HG03378 (cell line): Measurements from ENCODE around the gene GALNT13.

Source experiments
- ATAC-seq: cut with Tn5 transposase; IDR thresholded peaks from one replicate; pipeline ENCODE4 v1.9.1; 2021; ENCODE audit warnings: mild to moderate bottlenecking, moderate library complexity; ENCODE audit not compliant: unreplicated experiment

Gene GALNT13

DNA sequence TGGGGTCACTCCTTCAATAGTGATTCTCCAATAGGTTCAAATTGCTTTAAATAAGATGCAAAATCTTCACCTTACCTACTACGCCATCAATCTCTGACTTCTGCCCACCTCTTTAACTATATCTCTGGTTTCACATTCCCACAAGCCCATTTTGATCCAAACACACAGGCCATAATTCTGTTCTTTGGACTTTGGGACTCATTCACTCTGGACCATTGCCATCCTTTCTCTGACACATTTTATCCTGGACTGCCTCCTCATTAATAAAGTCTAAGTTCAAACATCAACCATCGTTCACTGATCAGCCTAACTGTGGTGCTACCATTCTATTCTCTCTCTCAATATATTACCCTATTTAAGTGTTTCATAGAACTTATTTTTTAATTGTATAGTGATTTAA is 332.2 kb downstream of the GALNT13 start:
- no peak for ATAC-seq

DNA sequence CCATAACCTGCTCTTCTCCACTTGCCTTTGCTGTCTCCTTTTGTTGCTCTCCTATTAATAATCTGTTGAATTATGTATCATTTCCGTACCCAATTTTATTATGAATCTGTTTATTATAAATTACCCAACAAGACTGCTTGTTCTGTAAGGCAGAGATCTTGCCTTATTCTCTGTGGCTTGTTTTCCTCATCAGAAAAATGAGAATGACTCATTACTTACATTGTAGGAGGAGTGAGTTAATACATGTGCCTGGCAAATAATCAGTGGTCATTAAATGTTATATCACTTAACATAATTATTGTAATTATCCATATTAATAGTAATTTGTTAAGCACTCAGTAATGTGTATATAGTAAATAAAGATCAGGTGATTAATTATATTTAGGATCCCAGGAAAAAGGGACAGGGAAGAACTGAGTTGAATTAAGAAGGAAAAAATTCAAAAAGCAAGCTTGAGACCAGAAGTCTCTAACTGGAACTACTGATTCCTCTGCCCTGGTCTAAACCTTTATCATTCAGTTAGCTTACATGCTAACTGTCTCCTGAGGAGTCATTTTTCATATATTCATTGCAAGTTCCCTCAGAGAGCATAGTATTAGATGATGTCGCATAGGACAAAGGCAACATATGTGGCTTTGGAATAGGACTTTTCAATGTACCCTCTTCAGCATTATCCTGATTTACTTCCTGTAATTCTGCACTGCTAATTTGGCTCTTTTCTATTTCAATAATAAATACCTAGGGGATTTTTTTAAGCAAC is 335.7 kb downstream of the GALNT13 start:
- no peak for ATAC-seq

DNA sequence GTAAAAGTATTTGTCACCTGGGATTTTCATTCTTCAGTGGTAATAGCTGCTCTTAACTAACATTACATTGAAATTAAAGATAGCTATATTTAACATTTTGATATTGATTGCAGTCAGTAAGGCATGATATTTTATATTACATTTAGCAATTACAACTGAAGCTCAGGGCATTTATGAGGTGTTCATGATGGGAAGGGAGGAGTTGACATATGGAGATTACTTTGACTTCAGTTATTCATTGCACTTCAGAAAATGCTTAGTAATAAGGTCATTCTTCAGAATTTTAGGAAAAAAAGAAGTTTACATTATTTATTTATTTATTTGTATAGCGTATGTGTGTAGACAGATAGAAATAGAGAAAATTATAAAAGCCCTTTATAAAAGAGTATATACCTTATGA is 352.0 kb downstream of the GALNT13 start:
- no peak for ATAC-seq

DNA sequence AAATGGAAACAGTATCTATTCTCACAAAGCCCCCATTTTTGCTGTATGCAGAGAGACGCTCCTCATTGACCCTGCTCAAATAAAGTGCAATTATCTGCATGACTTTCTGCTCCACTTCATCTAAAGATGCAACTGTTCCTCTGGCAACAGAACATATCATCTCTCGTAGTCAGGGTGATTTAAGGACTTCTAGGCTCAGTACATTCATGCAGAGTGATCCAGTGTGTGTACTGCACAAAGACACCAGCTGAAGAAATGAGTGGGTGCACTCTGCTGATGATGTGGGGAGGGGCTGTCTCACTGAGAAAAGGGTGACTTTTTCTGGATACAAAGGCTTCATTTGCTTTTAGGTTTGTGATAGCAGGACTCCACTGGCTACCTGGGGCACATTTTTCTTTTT is 355.2 kb downstream of the GALNT13 start:
- ATAC-seq: no peak

DNA sequence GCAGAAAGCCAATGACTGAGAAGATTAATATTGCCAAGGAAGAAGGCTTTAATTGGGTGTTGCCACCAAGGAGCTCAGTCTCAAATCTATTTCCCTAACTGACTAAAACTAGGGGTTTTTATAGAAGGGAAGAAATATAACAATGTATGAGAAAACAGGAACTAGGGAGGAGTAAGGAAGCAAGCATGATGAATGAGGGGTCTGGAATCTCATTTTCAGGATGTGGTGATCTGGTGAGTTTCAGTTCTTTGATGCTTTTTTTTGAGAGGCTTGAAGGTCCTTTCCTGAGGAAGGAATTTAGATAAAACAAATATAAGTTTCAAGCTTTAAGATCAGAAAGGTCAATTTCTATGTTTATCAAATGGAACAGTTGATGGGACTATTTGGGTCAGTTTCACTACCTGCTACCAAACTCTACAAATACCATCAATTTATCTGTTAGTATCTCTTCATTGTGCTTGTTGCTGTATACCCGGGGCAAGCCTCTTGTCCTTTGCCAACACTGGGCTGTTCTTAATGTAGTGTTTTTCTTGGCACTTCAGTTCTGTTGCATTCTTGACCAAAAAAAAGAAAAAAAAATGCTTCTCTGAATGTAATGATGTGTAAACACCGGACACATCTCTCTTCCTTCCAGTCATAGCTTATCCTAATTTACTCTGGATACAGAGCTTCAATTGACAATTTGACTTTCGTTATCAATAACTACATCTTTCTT is 357.0 kb downstream of the GALNT13 start:
- ATAC-seq: no peak

DNA sequence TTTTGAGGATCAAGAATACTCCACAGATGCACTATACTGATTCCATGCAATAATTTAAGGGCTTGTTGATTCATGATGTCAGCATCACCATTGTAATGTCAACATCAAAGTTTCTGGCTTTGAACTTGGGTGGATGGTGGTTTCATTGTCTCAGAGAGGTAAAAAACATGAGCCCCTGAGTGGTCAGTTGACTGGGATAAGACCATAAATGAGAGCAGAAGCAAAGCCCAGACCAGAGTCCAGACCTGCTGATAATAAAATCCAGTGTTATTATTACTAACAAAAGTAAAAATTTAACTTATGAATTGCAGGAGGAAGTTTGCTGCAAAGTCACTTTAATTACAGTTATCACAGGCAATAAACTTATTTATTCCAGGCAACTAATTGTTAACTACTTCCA is 358.2 kb downstream of the GALNT13 start:
- no peak for ATAC-seq

DNA sequence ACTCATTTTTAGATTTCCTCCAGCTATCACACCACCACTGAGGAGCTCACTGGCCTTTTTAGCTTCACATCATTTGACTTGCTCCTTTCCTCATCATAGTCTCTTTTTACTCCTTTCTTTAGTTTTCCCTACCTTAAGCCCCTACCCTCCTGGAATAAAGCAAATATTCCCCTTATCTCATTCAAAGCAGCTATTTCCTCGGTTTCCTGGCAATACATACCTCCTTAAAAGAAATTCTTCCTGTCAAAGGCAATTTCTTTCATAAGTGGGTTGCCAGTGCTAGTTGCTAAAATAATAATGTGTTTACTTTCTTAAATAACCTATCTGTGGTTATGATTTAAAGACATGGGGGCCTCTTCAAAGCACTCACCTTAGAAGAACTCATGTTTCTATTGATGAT is 359.3 kb downstream of the GALNT13 start:
- ATAC-seq: no peak

DNA sequence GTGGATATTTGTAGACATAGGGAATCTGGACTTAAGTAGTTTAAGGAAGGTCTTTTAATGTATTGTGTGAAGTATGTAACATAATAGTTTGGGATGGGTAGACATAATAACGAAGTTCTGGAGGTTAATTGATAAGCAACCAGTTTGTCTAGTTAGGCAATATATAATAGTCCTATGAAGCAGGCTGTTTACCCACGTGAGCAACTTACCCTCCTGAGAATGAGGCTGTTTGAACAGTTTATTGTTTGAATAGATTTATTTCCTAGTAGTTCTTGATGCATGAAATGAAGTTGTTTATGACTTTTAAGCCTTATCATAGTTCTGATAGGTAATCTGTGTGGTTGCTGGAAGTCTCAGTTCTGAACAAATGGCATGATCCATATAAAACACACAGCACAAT is 361.5 kb downstream of the GALNT13 start:
- ATAC-seq: no peak

DNA sequence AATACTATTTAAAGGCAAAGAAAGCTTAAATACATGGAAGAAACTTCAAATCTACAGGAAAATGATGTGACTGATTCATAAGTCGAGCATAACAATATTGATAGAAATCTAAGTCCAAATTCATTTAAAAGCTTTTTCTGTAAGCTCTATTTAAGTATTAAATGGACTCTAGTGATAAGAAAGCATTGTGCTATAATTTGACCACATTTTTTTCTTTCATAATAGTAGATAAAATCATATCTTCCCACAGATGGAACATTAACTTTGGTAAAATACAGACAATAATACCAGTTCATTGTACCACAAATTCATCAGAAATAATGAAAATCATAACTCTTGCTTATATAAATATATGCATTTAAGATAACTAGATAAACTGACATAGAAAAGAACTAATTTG is 366.5 kb downstream of the GALNT13 start:
- no peak for ATAC-seq

DNA sequence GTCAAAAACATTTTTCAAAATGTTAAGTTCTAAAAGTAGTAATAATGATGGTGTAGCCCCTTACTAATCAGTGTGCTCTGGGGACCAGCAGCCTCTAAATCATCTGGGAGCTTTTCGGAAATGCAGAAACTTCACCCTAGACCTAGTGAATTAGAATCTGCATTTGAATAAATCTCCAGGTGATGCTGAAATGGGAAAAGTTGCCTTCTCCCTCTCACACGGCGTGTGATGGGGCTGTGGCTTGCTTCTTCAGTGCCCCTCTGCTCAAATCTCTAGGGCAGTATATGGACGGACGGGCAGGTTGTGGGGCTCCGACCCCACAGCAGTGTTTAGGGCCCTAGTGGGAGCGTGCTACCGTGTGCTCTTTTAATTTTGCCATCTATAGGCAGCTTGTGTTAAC is 368.6 kb downstream of the GALNT13 start:
- no peak for ATAC-seq

DNA sequence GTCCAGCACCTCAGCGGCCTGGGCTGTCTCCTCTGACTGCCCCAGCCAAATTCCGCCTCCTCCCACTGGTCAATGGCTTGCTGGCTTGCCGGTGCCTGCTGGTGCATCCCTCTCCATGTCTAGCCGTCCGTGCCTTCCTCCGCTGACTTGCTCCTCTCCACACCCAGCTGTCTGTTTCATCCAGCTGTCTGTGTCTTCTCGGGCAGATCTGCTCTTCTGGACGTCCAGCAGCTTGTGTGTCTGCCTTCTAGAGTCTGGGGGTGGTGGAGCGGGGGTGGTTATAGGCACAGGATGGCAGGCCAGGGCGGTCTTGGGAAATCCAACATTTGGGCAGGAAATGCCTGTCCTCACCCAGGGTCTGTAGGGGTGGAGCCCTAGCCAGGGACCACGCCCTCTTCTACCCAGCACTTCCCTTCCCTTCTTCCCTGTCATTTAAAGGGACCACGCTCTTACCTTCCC is 369.2 kb downstream of the GALNT13 start:
- no peak for ATAC-seq

DNA sequence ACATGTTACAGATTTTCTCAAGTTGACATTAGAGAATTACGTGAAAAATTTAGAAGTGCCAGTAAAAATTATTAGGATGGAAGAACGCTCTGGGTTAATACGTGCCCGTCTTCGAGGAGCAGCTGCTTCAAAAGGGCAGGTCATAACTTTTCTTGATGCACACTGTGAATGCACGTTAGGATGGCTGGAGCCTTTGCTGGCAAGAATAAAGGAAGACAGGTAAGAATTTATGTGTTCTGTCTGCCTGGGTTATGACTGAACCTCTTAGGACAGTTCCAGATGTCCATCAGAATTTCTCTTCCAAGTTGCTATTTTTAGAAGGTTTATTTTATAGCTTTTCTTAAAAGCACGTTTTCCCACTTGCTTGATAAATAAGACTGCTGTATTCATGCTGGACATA is 371.0 kb downstream of the GALNT13 start:
- ATAC-seq: no peak

DNA sequence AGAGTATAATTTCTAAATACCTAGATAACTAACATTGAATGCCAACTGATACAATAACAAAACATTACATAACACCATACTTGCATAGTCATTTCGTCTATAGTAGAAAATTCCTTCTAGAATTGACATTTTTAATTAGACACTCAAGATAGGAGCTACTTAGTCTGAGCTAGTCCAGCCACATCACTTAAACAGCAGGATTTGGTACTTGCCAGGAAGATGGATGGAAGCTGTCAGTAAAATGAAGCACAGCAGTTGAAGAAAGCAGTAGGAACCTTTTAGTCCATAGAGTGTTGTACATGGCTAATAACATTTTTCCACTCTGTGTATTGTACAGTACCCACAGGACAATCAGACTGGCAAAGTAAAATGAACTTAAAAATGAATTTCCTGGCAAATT is 372.0 kb downstream of the GALNT13 start:
- no peak for ATAC-seq

DNA sequence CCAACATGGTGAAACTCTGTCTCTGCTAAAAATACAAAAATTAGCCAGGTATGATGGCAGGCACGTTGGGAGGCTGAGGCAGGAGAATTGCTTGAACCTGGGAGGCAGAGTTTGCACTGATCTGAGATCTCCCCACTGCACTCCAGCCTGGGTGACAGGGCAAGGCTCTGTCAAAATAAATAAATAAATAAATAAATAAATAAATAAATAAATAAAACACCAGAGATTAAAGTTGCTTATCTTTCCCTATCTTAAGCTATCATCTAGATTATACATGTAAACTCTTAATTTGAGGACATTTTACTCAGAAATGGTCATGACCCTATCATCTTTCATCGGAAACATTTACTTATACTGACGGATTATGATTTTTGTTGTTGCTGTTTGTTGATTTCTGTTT is 373.2 kb downstream of the GALNT13 start:
- no peak for ATAC-seq

DNA sequence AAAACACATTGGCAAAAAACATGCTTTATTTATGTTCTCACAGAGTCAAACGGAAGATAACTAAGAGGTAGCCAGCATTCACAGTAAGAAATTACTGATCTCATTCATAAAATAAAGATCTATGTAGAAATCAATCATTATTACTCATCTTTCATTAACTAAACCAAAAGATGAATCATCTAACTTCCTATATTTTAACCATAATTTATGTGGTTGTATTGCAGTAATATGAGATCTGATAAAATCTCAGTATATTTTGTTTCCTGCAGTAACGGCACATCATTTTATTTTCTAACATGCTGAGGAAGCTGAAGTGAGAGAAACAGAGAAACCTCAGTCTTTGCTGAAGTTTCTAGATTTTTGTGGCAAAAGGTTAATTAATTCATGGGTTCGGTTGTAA is 375.8 kb downstream of the GALNT13 start:
- no peak for ATAC-seq

DNA sequence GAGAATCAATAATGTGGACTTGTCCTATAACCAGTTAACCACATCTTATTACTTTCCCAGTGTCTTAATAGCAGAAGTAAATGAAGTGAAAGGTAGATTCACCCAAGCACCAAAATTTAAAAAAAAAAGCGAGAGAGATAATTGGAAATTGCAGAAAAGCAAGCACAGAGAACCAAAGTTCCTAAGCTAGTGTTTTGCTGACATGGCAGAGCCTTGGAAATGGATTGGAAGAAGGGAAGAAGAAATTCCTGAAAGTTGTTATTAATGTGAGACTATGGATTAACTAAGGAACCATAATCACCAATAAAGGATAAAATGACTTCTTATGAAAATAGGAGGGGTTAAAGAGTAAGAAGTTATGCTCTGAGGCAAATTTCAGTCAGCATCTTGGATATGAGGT is 384.4 kb downstream of the GALNT13 start:
- no peak for ATAC-seq

DNA sequence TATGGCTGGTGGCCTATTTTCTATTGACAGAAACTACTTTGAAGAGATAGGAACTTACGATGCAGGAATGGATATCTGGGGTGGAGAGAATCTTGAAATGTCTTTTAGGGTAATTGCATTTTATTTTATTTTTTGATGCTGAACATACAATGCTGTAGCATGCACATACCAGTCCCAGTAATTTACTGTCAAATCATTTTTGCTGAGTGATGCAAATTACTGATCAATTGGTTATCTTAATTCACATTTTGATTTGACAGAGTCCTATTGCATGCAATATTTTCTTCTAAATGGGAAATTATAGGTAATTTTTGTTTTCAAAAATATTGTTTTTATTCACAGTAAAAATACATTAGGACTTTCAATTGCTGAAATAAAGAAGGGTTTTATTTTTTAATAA is 387.3 kb downstream of the GALNT13 start:
- no peak for ATAC-seq

DNA sequence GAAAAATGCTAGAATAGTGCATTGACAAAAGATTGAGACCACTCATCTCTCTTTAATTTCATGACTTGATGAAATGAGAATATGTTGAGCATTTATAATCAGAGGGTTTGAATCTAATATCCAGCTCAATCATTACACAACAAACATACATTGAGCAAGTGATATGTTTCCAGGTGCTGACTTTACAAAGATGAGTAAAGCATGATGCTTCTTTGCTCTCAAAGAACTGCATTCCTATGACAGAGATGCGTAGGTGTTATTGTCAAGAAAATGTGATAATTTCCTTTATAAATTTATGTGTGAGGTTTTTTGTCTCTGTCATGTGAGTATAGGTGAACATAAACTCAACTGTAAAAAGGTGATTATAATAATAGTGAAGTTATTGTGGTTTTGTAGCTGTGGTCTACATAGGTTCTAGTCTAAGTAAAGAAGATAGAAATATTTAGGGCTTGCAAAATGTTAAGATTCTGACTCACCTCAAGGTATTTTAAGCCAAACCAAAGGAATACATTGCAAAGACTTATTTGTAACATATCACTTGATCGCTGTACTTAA is 389.8 kb downstream of the GALNT13 start:
- ATAC-seq: no peak

DNA sequence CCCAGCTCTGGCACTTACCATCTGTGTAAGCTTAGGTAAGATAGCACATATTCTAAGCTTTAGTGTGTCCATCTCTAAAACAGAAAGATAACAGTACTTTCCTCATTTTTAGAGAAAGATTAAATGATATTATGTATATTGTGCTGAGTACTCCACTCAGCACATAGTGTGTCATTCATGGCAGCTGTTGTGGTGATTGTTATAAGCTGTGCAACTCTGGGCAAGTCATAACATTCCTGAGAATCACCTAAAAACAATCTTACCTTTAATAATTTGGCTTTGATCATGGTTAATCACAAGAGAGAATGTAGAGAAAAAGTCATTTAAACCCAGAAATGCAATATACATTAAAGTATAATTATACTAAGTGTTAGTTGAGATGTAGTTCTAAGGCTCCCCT is 391.5 kb downstream of the GALNT13 start:
- no peak for ATAC-seq

DNA sequence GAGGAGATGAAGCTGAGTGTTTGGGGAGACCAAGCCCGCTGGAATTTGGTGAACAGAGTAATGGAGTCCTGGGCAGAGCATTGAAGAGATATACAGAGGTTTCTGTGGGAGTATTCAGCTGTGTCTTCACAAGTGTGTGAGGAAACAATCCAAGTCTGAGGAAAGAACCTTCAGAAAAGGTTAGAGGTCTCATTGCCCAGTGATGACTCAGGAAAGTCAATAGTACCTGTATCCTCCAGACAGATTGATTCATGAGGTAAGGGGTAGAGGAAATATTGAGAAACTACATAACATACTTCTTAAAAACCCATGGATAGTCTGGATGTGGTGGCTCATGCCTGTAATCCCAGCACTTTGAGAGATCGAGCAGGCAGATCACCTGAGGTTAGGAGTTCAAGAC is 392.3 kb downstream of the GALNT13 start:
- ATAC-seq: no peak

DNA sequence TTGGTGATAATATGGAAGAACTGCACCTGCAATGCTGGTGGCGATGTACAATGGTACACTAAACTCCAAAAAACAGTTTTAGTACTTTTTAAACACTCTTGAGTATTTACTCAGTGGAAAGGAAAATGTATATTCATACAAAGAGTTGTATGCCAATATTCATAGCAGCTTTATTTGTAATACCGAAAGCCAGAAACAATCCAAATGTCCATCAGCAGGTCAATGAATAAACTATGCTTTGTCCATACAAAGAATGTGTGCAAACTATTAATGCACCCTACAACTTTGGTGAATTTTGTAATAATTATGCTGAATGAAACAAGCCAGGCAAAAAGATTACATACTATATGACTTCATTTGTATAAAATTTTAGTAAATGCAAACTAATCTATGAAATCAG is 396.3 kb downstream of the GALNT13 start:
- no peak for ATAC-seq

DNA sequence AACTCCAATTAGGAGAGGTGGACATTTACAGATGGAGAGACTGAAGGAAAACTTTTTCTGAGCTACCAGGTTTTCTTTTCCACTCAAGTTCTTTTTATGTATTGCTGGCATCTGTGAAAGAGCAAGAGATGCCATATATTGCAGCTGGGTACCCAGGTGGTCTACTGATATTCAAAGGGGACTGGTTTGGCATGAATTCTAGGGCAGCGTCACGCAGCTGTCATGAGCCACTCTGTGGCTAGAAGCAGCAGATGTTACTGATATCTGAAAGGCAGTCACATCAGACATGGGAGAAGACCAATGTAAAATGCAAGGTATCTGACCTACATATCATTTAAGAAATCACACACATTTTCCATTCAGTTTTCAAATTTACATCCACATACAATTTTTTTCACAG is 408.8 kb downstream of the GALNT13 start:
- ATAC-seq: no peak
